ENCODE measurements around the gene FRMD1. TPM values are rescaled to one million over a fixed set of nuclear protein-coding genes. Genes with fewer than 3 reads are reported as not detected.

Gene FRMD1
- total and polyA plus RNA-seq, 7 donors = 0.01 to 2.9 (median 0.25) TPM

DNA sequence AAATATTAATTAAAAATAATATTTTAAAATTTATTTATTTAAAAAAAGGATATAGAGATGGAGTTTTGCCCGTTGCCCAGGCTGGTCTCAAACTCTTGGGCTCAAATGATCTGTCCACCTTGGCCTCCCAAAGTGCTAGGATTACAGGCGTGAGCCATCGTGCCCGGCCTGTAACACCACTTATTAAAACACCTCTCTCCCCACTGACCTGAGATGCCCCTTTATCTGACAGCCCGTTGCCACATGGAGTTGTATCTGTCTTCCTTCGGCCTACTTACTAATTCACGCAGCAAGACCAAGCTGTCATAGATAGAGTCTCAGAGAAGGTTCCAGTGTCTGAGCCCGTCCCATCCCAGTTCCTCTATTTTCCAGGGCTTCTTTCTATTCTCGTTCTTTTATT lies 50.8 kb downstream of the FRMD1 start:
- Histone ChIP-seq H3K27me3 (ENCODE audit: insufficient read depth in 3 of 3, low read length in 2 of 3) (no peaks in the 10 kb centered on the region), H3K36me3 (ENCODE audit: insufficient read depth in 1 of 2, low read depth in 1 of 2) (no peaks in the 10 kb centered on the region), H3K9me3 (no peaks in the 10 kb centered on the region), H3K4me1 (no peaks in the 10 kb centered on the region), H3K27ac (no peak overlapping the region), H3K4me3 (no peak overlapping the region)
- TF ChIP-seq, protein P1, sequence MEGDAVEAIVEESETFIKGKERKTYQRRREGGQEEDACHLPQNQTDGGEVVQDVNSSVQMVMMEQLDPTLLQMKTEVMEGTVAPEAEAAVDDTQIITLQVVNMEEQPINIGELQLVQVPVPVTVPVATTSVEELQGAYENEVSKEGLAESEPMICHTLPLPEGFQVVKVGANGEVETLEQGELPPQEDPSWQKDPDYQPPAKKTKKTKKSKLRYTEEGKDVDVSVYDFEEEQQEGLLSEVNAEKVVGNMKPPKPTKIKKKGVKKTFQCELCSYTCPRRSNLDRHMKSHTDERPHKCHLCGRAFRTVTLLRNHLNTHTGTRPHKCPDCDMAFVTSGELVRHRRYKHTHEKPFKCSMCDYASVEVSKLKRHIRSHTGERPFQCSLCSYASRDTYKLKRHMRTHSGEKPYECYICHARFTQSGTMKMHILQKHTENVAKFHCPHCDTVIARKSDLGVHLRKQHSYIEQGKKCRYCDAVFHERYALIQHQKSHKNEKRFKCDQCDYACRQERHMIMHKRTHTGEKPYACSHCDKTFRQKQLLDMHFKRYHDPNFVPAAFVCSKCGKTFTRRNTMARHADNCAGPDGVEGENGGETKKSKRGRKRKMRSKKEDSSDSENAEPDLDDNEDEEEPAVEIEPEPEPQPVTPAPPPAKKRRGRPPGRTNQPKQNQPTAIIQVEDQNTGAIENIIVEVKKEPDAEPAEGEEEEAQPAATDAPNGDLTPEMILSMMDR (IDR thresholded peaks at IDR 0.05) = no peak
- DNase-seq (no peak), ATAC-seq (no peak)
- intact Hi-C loops (cut with DNase I) = no loop called here
- 94 to 96% (median 96%) methylated on average over 9 of the region's 9 CpGs for WGBS, 3 donors

DNA sequence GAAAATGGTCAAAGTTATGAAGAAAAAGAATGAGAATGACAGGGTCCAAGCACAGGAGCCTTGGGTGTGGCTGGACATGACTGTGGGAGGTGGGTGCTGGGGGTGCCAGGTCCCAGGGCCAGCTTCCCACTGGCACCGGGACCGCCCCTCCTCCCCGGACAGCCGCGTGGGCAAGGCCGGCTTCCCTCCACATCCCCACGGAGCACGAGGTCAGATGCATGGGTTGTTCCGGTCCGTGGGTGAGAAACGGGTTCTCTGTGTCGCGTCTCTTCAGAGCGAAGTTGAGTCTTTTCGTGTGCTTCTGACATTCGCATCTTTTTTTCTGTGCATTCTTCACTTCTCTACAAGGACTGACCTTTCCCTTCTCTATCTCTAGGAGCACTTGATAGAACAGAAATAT lies 51.5 kb downstream of the FRMD1 start:
- TF ChIP-seq, protein P1 (IDR thresholded peaks at IDR 0.05) = no peak
- 91 to 98% (median 93%) methylated on average over 16 of the region's 16 CpGs for WGBS, 3 donors
- no peak for DNase-seq
- Histone ChIP-seq H3K4me3 (no peak overlapping the region), H3K27ac (no peak overlapping the region), H3K9me3 (no peaks in the 10 kb centered on the region), H3K36me3 (ENCODE audit: insufficient read depth in 1 of 2, low read depth in 1 of 2) (no peaks in the 10 kb centered on the region), H3K4me1 (no peaks in the 10 kb centered on the region), H3K27me3 (ENCODE audit: insufficient read depth in 3 of 3, low read length in 2 of 3) (no peaks in the 10 kb centered on the region)
- intact Hi-C loops (cut with DNase I) = no loop called here
- no peak for ATAC-seq

DNA sequence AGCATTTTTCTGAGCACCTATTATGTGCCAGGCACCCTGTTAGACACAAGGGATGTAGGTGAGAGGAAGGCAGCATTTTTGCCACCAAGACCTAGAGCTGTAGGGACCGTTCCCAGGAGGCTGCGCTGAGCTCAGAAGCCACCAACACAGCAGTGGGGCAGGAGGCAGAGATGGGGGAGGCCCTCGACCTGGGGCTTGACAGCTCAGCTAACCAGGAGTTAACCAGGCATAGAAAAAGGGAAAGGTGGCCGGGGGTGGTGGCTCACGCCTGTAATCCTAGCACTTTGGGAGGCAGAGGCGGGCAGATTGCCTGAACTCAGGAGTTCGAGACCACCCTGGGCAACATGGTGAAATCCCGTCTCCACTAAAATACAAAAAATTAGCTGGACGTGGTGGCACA lies 52.1 kb downstream of the FRMD1 start:
- 93 to 96% (median 95%) methylated on average over 9 of the region's 9 CpGs for WGBS, 3 donors
- ATAC-seq (no peak), DNase-seq (no peak)
- TF ChIP-seq, protein P1 (IDR thresholded peaks at IDR 0.05) = no peak
- Histone ChIP-seq H3K27me3 (ENCODE audit: insufficient read depth in 3 of 3, low read length in 2 of 3) (no peaks in the 10 kb centered on the region), H3K9me3 (no peaks in the 10 kb centered on the region), H3K36me3 (ENCODE audit: insufficient read depth in 1 of 2, low read depth in 1 of 2) (no peaks in the 10 kb centered on the region), H3K27ac (no peak overlapping the region), H3K4me3 (no peak overlapping the region), H3K4me1 (no peaks in the 10 kb centered on the region)
- intact Hi-C loops (cut with DNase I) = no loop called here

DNA sequence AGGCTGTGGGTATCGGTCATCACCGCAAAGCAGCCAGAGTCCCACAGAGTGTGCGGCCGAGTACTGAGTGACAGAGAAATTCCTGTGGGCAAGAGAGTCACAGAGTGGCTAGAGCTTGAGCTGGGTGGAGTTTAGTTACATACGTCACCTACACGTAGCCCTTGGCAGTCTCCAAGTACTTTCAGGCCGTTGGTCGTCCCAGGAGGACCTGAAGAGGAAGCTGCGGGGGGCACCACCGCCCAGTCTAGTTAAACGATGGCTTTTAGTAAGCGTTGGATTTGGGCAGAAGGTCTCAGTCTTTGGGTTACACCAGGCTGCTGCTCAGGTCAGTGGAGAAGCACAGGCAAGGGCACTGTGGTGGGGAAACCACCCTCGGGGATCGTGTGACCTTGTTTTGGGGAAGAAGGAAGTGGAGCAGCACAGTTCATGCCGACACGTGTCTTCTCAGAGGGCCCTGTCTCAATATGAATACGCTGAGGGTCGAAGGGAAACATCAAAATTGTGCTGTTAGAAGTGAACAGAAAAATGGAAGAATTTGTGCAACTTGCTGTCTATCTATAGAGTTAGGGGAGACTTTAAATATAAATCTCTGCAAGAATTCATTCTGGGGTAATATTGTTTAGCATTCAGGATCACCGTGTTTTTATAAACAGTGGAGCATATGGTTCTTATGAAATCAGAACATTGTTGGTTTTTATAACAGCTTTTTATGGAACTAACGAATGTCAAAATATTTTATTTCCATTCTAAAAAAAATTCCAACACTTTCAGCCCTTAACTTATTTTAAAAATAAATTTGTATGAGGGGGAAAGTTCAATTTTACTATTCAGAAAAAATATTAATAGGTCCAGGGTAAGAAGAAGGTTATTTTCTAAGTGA lies 52.9 kb downstream of the FRMD1 start:
- Histone ChIP-seq H3K27ac (no peak overlapping the region), H3K27me3 (ENCODE audit: insufficient read depth in 3 of 3, low read length in 2 of 3) (no peaks in the 10 kb centered on the region), H3K9me3 (no peaks in the 10 kb centered on the region), H3K4me3 (no peak overlapping the region), H3K4me1 (no peaks in the 10 kb centered on the region), H3K36me3 (ENCODE audit: insufficient read depth in 1 of 2, low read depth in 1 of 2) (no peaks in the 10 kb centered on the region)
- ATAC-seq (no peak), DNase-seq (no peak)
- TF ChIP-seq, protein P1 (IDR thresholded peaks at IDR 0.05) = no peak
- 84 to 88% (median 87%) methylated on average over 20 of the region's 20 CpGs for WGBS, 3 donors
- intact Hi-C loops (cut with DNase I) = no loop called here

Measured in psoas muscle (tissue), 8 donors.